Tibial nerve (tissue), 4 donors: ENCODE results near the gene IGF1R.

Source experiments
- CTCF ChIP-seq, 5 experiments: fragments of 200-600 bp in 3 of 5; fragments of 450-650 bp in 2 of 5; sonication (generic) in 3 of 5; IDR thresholded peaks; one replicate each; pipeline ENCODE4 v1.5.1; 2016 to 2019; ENCODE audit warnings: antibody characterized with exemption in 5 of 5, mild to moderate bottlenecking in 3 of 5, moderate library complexity in 2 of 5
- EP300 ChIP-seq, 2 donors: sonication (generic); formaldehyde crosslinking; IDR thresholded peaks; one replicate each; pipeline ENCODE4 v1.6.1; 2017; ENCODE audit warnings: antibody characterized with exemption in 2 of 2, mild to moderate bottlenecking in 1 of 2

- TF ChIP-seq CTCF (IDR thresholded peaks at IDR 0.05) (no peak), EP300 (IDR thresholded peaks at IDR 0.05) (no peak)
Measured at GRCh38 chr15:98706387-98706786, 58.0 kb downstream of the IGF1R start.
